ENCODE measurements around the gene LFNG. TPM values are rescaled to one million over a fixed set of nuclear protein-coding genes. Genes with fewer than 3 reads are reported as not detected.

Gene LFNG
- total and polyA plus RNA-seq, 9 of the 15 experiments (the other 6 are each of a cell fraction or from before 2014, with no cell fraction given): 0.03 to 0.89 (median 0.25) TPM; not detected in 1

DNA sequence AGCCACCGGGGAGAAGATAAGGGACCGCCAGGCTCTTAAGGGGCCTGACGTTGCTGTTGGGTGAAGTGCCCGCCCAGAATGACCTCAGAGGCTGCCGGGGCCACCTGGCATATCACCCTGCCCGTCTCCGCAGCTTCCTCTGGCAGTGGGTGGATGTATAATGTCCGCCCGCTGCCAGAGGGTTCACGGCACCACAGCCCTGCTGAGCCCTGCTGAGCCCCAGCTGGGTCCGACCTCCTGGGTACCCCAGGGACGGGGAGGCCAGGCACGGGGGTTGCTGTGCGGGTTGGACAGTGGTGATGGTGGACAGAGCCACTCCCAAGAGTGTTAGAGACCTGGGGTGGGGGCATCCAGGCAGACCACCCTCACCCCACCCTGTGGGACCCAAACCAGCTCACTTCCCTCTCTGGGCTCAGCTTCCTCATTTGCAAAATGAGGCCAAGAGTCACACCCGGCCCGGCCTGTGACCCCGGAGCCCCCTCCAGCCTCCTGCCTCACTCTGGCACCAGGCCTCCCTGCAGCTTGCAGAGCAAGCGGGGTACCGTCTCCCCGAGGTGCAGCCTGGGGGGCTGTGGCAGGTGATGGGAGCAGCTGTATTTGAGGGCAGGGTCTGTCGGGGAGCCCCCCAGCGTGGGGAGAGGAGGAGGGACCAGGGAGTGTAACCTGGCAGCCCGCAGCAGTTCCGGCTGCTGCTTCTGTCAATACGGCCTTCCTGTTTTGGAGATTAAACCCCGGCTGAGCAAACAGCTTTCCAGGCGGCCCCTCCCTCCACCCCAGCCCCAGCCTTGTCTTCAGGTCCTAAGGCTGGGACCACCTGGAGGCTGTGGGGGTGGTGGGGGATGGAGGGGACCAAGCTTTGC, 8.4 kb upstream of the LFNG start (continued):
- TF ChIP-seq, protein P1, sequence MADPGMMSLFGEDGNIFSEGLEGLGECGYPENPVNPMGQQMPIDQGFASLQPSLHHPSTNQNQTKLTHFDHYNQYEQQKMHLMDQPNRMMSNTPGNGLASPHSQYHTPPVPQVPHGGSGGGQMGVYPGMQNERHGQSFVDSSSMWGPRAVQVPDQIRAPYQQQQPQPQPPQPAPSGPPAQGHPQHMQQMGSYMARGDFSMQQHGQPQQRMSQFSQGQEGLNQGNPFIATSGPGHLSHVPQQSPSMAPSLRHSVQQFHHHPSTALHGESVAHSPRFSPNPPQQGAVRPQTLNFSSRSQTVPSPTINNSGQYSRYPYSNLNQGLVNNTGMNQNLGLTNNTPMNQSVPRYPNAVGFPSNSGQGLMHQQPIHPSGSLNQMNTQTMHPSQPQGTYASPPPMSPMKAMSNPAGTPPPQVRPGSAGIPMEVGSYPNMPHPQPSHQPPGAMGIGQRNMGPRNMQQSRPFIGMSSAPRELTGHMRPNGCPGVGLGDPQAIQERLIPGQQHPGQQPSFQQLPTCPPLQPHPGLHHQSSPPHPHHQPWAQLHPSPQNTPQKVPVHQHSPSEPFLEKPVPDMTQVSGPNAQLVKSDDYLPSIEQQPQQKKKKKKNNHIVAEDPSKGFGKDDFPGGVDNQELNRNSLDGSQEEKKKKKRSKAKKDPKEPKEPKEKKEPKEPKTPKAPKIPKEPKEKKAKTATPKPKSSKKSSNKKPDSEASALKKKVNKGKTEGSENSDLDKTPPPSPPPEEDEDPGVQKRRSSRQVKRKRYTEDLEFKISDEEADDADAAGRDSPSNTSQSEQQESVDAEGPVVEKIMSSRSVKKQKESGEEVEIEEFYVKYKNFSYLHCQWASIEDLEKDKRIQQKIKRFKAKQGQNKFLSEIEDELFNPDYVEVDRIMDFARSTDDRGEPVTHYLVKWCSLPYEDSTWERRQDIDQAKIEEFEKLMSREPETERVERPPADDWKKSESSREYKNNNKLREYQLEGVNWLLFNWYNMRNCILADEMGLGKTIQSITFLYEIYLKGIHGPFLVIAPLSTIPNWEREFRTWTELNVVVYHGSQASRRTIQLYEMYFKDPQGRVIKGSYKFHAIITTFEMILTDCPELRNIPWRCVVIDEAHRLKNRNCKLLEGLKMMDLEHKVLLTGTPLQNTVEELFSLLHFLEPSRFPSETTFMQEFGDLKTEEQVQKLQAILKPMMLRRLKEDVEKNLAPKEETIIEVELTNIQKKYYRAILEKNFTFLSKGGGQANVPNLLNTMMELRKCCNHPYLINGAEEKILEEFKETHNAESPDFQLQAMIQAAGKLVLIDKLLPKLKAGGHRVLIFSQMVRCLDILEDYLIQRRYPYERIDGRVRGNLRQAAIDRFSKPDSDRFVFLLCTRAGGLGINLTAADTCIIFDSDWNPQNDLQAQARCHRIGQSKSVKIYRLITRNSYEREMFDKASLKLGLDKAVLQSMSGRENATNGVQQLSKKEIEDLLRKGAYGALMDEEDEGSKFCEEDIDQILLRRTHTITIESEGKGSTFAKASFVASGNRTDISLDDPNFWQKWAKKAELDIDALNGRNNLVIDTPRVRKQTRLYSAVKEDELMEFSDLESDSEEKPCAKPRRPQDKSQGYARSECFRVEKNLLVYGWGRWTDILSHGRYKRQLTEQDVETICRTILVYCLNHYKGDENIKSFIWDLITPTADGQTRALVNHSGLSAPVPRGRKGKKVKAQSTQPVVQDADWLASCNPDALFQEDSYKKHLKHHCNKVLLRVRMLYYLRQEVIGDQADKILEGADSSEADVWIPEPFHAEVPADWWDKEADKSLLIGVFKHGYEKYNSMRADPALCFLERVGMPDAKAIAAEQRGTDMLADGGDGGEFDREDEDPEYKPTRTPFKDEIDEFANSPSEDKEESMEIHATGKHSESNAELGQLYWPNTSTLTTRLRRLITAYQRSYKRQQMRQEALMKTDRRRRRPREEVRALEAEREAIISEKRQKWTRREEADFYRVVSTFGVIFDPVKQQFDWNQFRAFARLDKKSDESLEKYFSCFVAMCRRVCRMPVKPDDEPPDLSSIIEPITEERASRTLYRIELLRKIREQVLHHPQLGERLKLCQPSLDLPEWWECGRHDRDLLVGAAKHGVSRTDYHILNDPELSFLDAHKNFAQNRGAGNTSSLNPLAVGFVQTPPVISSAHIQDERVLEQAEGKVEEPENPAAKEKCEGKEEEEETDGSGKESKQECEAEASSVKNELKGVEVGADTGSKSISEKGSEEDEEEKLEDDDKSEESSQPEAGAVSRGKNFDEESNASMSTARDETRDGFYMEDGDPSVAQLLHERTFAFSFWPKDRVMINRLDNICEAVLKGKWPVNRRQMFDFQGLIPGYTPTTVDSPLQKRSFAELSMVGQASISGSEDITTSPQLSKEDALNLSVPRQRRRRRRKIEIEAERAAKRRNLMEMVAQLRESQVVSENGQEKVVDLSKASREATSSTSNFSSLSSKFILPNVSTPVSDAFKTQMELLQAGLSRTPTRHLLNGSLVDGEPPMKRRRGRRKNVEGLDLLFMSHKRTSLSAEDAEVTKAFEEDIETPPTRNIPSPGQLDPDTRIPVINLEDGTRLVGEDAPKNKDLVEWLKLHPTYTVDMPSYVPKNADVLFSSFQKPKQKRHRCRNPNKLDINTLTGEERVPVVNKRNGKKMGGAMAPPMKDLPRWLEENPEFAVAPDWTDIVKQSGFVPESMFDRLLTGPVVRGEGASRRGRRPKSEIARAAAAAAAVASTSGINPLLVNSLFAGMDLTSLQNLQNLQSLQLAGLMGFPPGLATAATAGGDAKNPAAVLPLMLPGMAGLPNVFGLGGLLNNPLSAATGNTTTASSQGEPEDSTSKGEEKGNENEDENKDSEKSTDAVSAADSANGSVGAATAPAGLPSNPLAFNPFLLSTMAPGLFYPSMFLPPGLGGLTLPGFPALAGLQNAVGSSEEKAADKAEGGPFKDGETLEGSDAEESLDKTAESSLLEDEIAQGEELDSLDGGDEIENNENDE (IDR thresholded peaks at IDR 0.05; ENCODE audit: low read depth, low read length): peak; percentile 55
- TF ChIP-seq POLR2A (conservative IDR thresholded peaks at IDR 0.05): no peak
- no peak for TF ChIP-seq MEF2D (tag; conservative IDR thresholded peaks at IDR 0.05; ENCODE audit: low read depth)
- TF ChIP-seq RBM17 (IDR thresholded peaks at IDR 0.05; ENCODE audit: borderline replicate concordance, low read depth, low read length): no peak
- TF ChIP-seq OTX1 (CRISPR knock-in tag; IDR thresholded peaks at IDR 0.05): no peak
- no peak for TF ChIP-seq RFX7 (CRISPR knock-in tag; IDR thresholded peaks at IDR 0.05)
- peak; percentile 70; the same call in 1 of the 2 replicates for TF ChIP-seq SPI1 (IDR thresholded peaks at IDR 0.05; ENCODE audit: borderline replicate concordance, low read depth, low read length)
- TF ChIP-seq FOXA1 (IDR thresholded peaks at IDR 0.05; ENCODE audit: borderline replicate concordance): peak; percentile 83
- TF ChIP-seq, protein P2, sequence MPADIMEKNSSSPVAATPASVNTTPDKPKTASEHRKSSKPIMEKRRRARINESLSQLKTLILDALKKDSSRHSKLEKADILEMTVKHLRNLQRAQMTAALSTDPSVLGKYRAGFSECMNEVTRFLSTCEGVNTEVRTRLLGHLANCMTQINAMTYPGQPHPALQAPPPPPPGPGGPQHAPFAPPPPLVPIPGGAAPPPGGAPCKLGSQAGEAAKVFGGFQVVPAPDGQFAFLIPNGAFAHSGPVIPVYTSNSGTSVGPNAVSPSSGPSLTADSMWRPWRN (IDR thresholded peaks at IDR 0.05; ENCODE audit: low read depth): 0 out of 2 replicates have a peak, but pooled peaks have one; percentile 25
- peak; percentile 17; the same call in 1 of the 2 replicates for TF ChIP-seq LEF1 (IDR thresholded peaks at IDR 0.05)
- TF ChIP-seq, protein P3, sequence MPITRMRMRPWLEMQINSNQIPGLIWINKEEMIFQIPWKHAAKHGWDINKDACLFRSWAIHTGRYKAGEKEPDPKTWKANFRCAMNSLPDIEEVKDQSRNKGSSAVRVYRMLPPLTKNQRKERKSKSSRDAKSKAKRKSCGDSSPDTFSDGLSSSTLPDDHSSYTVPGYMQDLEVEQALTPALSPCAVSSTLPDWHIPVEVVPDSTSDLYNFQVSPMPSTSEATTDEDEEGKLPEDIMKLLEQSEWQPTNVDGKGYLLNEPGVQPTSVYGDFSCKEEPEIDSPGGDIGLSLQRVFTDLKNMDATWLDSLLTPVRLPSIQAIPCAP (CRISPR knock-in tag; IDR thresholded peaks at IDR 0.05; ENCODE audit: borderline replicate concordance): no peak
- TF ChIP-seq ARID1B (IDR thresholded peaks at IDR 0.05): peak; percentile 50
- TF ChIP-seq STAG1 (CRISPR knock-in tag; IDR thresholded peaks at IDR 0.05; ENCODE audit: borderline replicate concordance): 0 out of 2 replicates have a peak, but pooled peaks have one; percentile 9
- no peak for TF ChIP-seq ZFP30 (CRISPR knock-in tag; IDR thresholded peaks at IDR 0.05; ENCODE audit: borderline replicate concordance)
